Ovary (tissue), 9 donors: Measurements from ENCODE around the gene PARD3B. TPM values are rescaled to one million over a fixed set of nuclear protein-coding genes. Genes with fewer than 3 reads are reported as not detected.

ENCODE experiments used
- DNase-seq, 5 donors: peaks; one replicate each; pipeline ENCODE4 v3.0.0-alpha.2; 2019 to 2020
- H3K27ac ChIP-seq, 2 donors: fragments of 200-600 bp; one replicate each; pipeline versions ENCODE4 v1.5.1 to v1.8.0; 2019 to 2022
- H3K27me3 ChIP-seq: fragments of 200-600 bp; one replicate; pipeline ENCODE4 v1.8.0; 2022
- H3K36me3 ChIP-seq: fragments of 200-600 bp; sonication (generic); one replicate; pipeline ENCODE4 v1.5.1; 2019
- H3K4me1 ChIP-seq: one replicate; pipeline ENCODE4 v1.8.1; 2013; ENCODE audit warnings: mild to moderate bottlenecking, moderate library complexity; ENCODE audit not compliant: insufficient read depth
- H3K4me3 ChIP-seq: fragments of 200-600 bp; sonication (generic); one replicate; pipeline ENCODE4 v1.5.1; 2017
- H3K9me3 ChIP-seq, 2 donors: fragments of 200-600 bp in 1 of 2; sonication (generic) in 1 of 2; one replicate each; pipeline versions ENCODE4 v1.5.1 to v1.8.1; 2013 to 2019; ENCODE audit warnings: mild to moderate bottlenecking in 1 of 2, moderate library complexity in 1 of 2
- CTCF ChIP-seq, 3 donors: fragments of 450-650 bp in 2 of 3; fragments of 200-600 bp in 1 of 3; IDR thresholded peaks; one replicate each; pipeline versions ENCODE4 v1.5.1 to v1.8.0; 2016 to 2022; ENCODE audit warnings: antibody characterized with exemption in 3 of 3, mild to moderate bottlenecking in 1 of 3
- EP300 ChIP-seq: sonication (generic); formaldehyde crosslinking; IDR thresholded peaks from one replicate; pipeline ENCODE4 v1.6.1; 2017; ENCODE audit warnings: antibody characterized with exemption
- POLR2A ChIP-seq: fragments of 450-650 bp; IDR thresholded peaks from one replicate; pipeline ENCODE4 v1.6.1; 2017; ENCODE audit warnings: antibody characterized with exemption, mild to moderate bottlenecking, moderate library complexity
- WGBS, 3 donors: extraction: QIAGEN DNeasy Blood & Tissue Kit in 1 of 3; methylation state at CpG; one replicate each; pipeline versions ENCODE4 v1.1.5 to v1.1.7; 2013 to 2017; 5-methylcytosine and 5-hydroxymethylcytosine counted together
- intact Hi-C, 4 donors: fragments of 100-400 bp; cut with DNase I; formaldehyde crosslinking; loops; one replicate each; pipeline versions ENCODE4 v1.11.0 to v1.15.1; 2022 to 2023
- polyA plus RNA-seq, 2 donors: library from polyadenylated mRNA; stranded (reverse); fragments of 200-250 nt in 1 of 2; fragments of 350-450 nt in 1 of 2; fragmentation: Illumina TruSeq in 1 of 2; extraction: RNeasy Lipid Tissue Mini Kit (QIAGEN cat#74804) in 1 of 2; gene quantifications; one replicate each; pipeline ENCODE4 v1.2.3, GENCODE V29; 2013 to 2014
- total RNA-seq, 7 donors: library from RNA; depleted of rRNA in 2 of 7; stranded (reverse); fragments of >200 nt in 2 of 7; fragmentation: NEBNext Ultra II Directional in 3 of 7; extraction: Animal tissue kit (Norgen Biotek cat#: 25700) in 3 of 7; gene quantifications; one replicate each; pipeline versions ENCODE4 v1.1.0 to v1.2.4, GENCODE V29; 2016 to 2023
- donor health status: DM: no; HTN: no; CAD: no; lungs with moderate emphysema.
- donor health status: DM: no; HTN: no; CAD: no.
- donor health status: Bipolar disorder and iron deficiency.
- donor health status: DM: yes; HTN: yes; CAD: no.
- donor health status: DM: no; HTN: no; CAD: no.
- donor health status: DM: yes; HTN: yes; CAD: no.

The PARD3B gene
- total and polyA plus RNA-seq, 9 donors, result 8.2 to 46.6 (median 28.7) TPM

DNA sequence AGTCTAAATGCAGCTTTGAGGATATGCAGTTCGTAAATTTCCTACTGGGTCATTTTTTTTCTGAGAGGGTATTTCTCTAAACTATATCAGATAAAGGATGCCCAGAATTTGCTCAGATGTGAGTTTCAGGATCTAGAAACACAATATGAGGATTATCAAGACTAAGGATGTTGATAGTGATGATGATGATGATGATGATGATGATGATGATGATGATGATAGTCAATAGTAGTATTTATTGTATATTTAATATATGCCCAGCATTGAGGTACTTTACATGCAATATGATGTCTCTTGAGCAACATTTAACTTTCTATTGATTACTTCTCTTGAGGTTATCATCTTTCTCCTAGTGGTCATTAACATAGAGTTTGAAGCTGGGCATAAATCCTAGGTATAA lies 914.9 kb downstream of the PARD3B start:
- intact Hi-C loops, result no loop called here
- Histone ChIP-seq H3K36me3 (no peaks in the 10 kb centered on the region), H3K4me3 (no peak overlapping the region), H3K4me1 (no peaks in the 10 kb centered on the region), H3K27me3 (no peaks in the 10 kb centered on the region), H3K9me3 (no peaks in the 10 kb centered on the region), H3K27ac (no peak overlapping the region)
- TF ChIP-seq POLR2A (no peak), CTCF (IDR thresholded peaks at IDR 0.05) (no peak), EP300 (no peak)
- no peak for DNase-seq
- WGBS, 3 donors, result 92 to 97% (median 93%) methylated on average over 1 of the region's 1 CpG

GRCh38 chr2:205461169-205461568 lies 915.9 kb downstream of the PARD3B start:
- Histone ChIP-seq H3K36me3 (no peaks in the 10 kb centered on the region), H3K4me1 (no peaks in the 10 kb centered on the region), H3K27me3 (no peaks in the 10 kb centered on the region), H3K4me3 (no peak overlapping the region), H3K9me3 (no peaks in the 10 kb centered on the region), H3K27ac (no peak overlapping the region)
- no peak for TF ChIP-seq POLR2A
- DNase-seq, result no peak
- intact Hi-C loops, result no loop called here
- WGBS, 3 donors, result 96% methylated on average over 4 of the region's 4 CpGs

DNA sequence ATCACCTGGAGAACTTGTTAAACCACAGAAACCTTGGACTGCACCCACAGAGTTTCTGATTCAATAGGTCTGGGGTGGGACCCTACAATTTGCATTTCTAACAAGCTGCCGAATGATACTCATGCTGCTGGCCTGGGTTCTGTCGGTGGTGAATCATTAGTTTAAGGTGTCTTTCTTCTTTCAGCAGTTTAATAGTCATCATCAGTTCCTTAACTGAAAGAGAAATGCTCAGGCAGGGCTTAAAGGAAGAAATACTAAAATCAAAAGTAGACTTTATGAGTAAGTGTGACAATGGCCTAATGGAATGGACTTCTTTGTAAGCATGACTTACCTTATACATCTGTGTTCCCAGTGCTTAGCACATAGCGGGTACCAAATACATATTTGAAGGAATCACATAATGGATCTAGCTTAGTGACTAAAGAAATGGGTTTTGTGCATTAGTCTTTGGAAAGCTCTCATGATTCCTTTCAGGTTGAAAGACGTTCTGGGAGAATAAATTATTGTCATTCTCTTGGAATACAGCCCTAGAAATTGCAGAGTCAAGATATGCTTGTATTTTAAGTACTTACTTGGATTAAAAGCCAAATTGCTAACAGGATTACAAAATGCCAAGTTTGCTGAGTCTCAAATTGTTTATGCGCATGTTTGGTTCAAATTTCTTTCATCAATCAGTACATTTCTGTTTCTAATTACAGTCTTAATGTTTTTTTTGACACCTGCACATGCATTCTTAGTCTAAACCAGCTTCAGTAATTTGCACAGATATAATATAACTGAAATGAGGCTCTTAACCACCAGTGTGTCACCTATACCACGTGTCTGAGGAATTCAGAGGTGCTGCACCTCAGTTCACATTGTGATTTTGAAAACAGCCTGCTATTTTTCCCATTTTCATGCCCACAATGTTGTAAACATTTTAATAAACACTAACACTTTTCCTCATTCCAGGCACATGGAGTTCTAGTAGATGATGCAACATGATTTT lies 916.7 kb downstream of the PARD3B start:
- Histone ChIP-seq H3K27ac (no peak overlapping the region), H3K27me3 (no peaks in the 10 kb centered on the region), H3K4me1 (no peaks in the 10 kb centered on the region), H3K9me3 (no peaks in the 10 kb centered on the region), H3K4me3 (no peak overlapping the region), H3K36me3 (no peaks in the 10 kb centered on the region)
- intact Hi-C loops, result no loop called here
- 72 to 86% (median 85%) methylated on average over 6 of the region's 6 CpGs for WGBS, 3 donors
- DNase-seq, result no peak
- TF ChIP-seq EP300, result no peak
- TF ChIP-seq CTCF (IDR thresholded peaks at IDR 0.05), result no peak
- no peak for TF ChIP-seq POLR2A

DNA sequence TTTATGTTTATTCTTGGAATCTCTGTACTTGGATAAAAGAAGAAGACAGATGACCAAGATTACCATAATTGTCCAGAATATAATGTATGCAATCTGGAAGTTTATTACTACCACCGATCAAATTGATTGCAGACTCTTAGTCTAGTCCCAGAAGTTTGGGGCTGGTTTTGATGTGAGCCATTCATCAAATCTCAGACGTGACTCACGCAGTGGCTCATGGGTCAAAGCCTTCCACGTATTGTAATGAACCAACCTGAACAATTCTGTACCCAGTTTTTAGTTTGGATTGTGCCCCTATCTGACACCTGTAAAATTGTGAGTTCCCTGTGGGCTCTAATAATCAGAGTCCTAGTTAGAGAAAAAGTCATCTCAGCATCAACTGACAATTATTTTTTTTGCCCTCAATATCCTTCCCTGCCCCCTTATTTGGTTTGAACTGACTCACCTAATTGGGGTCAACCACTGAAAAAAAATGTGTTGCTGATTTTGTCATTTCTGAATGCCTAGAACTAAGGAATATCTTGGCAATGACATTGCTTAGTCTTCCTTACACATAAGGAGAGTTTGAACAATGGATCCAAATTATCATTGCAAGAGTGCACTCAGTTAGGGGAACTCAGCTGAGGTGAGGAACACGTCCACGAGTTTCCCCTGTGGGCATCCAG lies 917.5 kb downstream of the PARD3B start:
- no peaks in the 10 kb centered on the region for H3K9me3 ChIP-seq
- no peaks in the 10 kb centered on the region for H3K27me3 ChIP-seq
- H3K4me1 ChIP-seq, result no peaks in the 10 kb centered on the region
- WGBS, 3 donors, result 81 to 96% (median 85%) methylated on average over 6 of the region's 6 CpGs
- no peaks in the 10 kb centered on the region for H3K36me3 ChIP-seq
- no peak for TF ChIP-seq EP300
- no peak for DNase-seq
- H3K4me3 ChIP-seq, result no peak overlapping the region
- intact Hi-C loops, result no loop called here
- no peak overlapping the region for H3K27ac ChIP-seq

- H3K36me3 ChIP-seq, result no peaks in the 10 kb centered on the region
- H3K27ac ChIP-seq, result no peak overlapping the region
- intact Hi-C loops, result no loop called here
- TF ChIP-seq EP300, result no peak
- no peak for TF ChIP-seq POLR2A
- H3K4me1 ChIP-seq, result no peaks in the 10 kb centered on the region
- no peaks in the 10 kb centered on the region for H3K27me3 ChIP-seq
- H3K4me3 ChIP-seq, result no peak overlapping the region
- WGBS, 3 donors, result 89% methylated on average over 5 of the region's 5 CpGs
- DNase-seq, result no peak
- no peaks in the 10 kb centered on the region for H3K9me3 ChIP-seq
These were observed 918.3 kb downstream of the PARD3B start for GRCh38 chr2:205463466-205464025.
